Measurements from ENCODE around the gene MFSD8. TPM values are rescaled to one million over a fixed set of nuclear protein-coding genes. Genes with fewer than 3 reads are reported as not detected.

MFSD8 gene
- total RNA-seq, 1 donor from 2014 or later: 16.1 TPM

Other genes with a start within 250 kb of the MFSD8 start
- gene SLC25A31, start 234.8 kb downstream of the MFSD8 start, total RNA-seq: not detected in 2 replicates
- 0.99 and 2.0 TPM in 2 replicates for gene HSPA4L, start 182.9 kb downstream of the MFSD8 start, total RNA-seq
- 3.6 and 7.8 TPM in 2 replicates for gene PLK4, start 84.3 kb downstream of the MFSD8 start, total RNA-seq
- 4.1 and 5.4 TPM in 2 replicates for gene ABHD18, start 233 bp upstream of the MFSD8 start, total RNA-seq
- gene LARP1B, start 96.1 kb upstream of the MFSD8 start, total RNA-seq: 8.5 and 13.5 TPM in 2 replicates